PC-3 (cell line): Measurements from ENCODE around the gene NEGR1.

ENCODE experiments used
- EZH2 ChIP-seq: fragments of 300-600 bp; sonication (generic); IDR thresholded peaks from one replicate; pipeline ENCODE4 v1.6.1; 2017; ENCODE audit warnings: antibody characterized with exemption, mild to moderate bottlenecking, low read length; ENCODE audit not compliant: unreplicated experiment
- EZH2phosphoT487 ChIP-seq: fragments of 300-600 bp; sonication (generic); IDR thresholded peaks from 2 replicates; pipeline ENCODE4 v1.6.1; 2018; ENCODE audit warnings: mild to moderate bottlenecking, antibody characterized with exemption, low read length, borderline replicate concordance

- TF ChIP-seq EZH2 (no peak), EZH2phosphoT487 (no peak)
Observed at GRCh38 chr1:71526824-71527223, 755.5 kb downstream of the NEGR1 start.
